A673 (cell line): ENCODE results near the gene RFX5. TPM values are rescaled to one million over a fixed set of nuclear protein-coding genes. Genes with fewer than 3 reads are reported as not detected.

Experiments used
- BruUV-seq: library from RNA; stranded (reverse); fragments of 400-500 nt; replicated peaks from 2 replicates; lab custom pipeline; 2021; lab: Mats Ljungman, UMichigan
- CTCF ChIA-PET: fragments of 300-600 bp; sonication (Branson Sonifier 250); formaldehyde crosslinking; loops from one replicate; lab custom pipeline; 2022; ENCODE audit warnings: antibody characterized with exemption; lab: Charles Lee
- POLR2A ChIA-PET: fragments of 300-600 bp; sonication (Branson Sonifier 250); formaldehyde crosslinking; loops from one replicate; lab custom pipeline; 2022; ENCODE audit warnings: antibody characterized with exemption; ENCODE audit not compliant: low non-redundant PET; lab: Charles Lee
- DNase-seq: peaks from one replicate; pipeline ENCODE4 v3.0.0-alpha.2; 2015; ENCODE audit warnings: low spot score
- H3K27ac ChIP-seq: fragments of 200-600 bp; sonication (generic); 2 replicates; pipeline ENCODE4 v1.5.1; 2016; ENCODE audit warnings: mixed run types, low read depth, mild to moderate bottlenecking, mixed read lengths, antibody characterized with exemption, low read length; ENCODE audit not compliant: poor library complexity, severe bottlenecking
- H3K27me3 ChIP-seq: fragments of 200-600 bp; sonication (generic); replicated peaks from 2 replicates; pipeline ENCODE4 v1.6.1; 2017; ENCODE audit warnings: mixed run types, low read depth, mild to moderate bottlenecking, mixed read lengths, antibody characterized with exemption, low read length; ENCODE audit not compliant: insufficient read depth, poor library complexity
- H3K36me3 ChIP-seq: fragments of 200-600 bp; sonication (generic); 2 replicates; pipeline ENCODE4 v1.6.1; 2016; ENCODE audit warnings: mixed run types, mild to moderate bottlenecking, mixed read lengths, antibody characterized with exemption, low read length; ENCODE audit not compliant: insufficient read depth, poor library complexity, severe bottlenecking
- H3K4me1 ChIP-seq: fragments of 200-600 bp; sonication (generic); 2 replicates; pipeline ENCODE4 v1.6.1; 2017; ENCODE audit warnings: mixed run types, mild to moderate bottlenecking, mixed read lengths, antibody characterized with exemption, low read length; ENCODE audit not compliant: insufficient read depth, poor library complexity, severe bottlenecking
- H3K4me3 ChIP-seq: fragments of 200-600 bp; sonication (generic); 2 replicates; pipeline ENCODE4 v1.5.1; 2016; ENCODE audit warnings: low read depth, mixed run types, mild to moderate bottlenecking, mixed read lengths, low read length; ENCODE audit not compliant: poor library complexity, severe bottlenecking
- H3K9me3 ChIP-seq: fragments of 200-600 bp; sonication (generic); 2 replicates; pipeline ENCODE4 v1.6.1; 2016; ENCODE audit warnings: mixed run types, low read depth, mild to moderate bottlenecking, mixed read lengths, antibody characterized with exemption, low read length; ENCODE audit not compliant: poor library complexity, severe bottlenecking
- CTCF ChIP-seq: fragments of 300-800, 200-600 bp; sonication (generic); conservative IDR thresholded peaks from 2 replicates; pipeline ENCODE4 v1.5.1; 2017; ENCODE audit warnings: low read depth, mild to moderate bottlenecking, antibody characterized with exemption, low read length, moderate library complexity, mixed read lengths
- EZH2 ChIP-seq: fragments of 200-600 bp; sonication (generic); IDR thresholded peaks from 2 replicates; pipeline ENCODE4 v1.6.1; 2017; ENCODE audit warnings: borderline replicate concordance, low read depth, mild to moderate bottlenecking, mixed read lengths, antibody characterized with exemption, low read length; ENCODE audit not compliant: poor library complexity, severe bottlenecking
- intact Hi-C: fragments of 100-400 bp; cut with micrococcal nuclease; formaldehyde crosslinking; loops from one replicate; pipeline ENCODE4 v1.10.0; 2022; ENCODE audit not compliant: unreplicated experiment
- total RNA-seq: library from RNA; stranded (reverse); gene quantifications from 2 replicates; pipeline ENCODE4 v1.2.3, GENCODE V29; 2021

RFX5 gene
- total RNA-seq, 1 experiment from 2014 or later = 49.0 TPM

- no peak for DNase-seq
- ChIA-PET POLR2A (no interaction called here), CTCF (interaction anchor here (1.5 kb wide), 1 partner anchor 18 kb away, joined by 3 read pairs; no protein-coding TSS in a partner anchor)
- no TSS peak for BruUV-seq
- no peak for TF ChIP-seq EZH2
- no peak for TF ChIP-seq CTCF
- Histone ChIP-seq H3K4me3 (no peak overlapping the region), H3K4me1 (no peaks in the 10 kb centered on the region), H3K27me3 (no peaks in the 10 kb centered on the region), H3K9me3 (no peaks in the 10 kb centered on the region), H3K27ac (no peak overlapping the region), H3K36me3 (peaks cover 32% of the 10 kb centered on the region)
- intact Hi-C loops = no loop called here
These were observed 28.1 kb downstream of the RFX5 start for GRCh38 chr1:151318975-151319374.

GRCh38 chr1:151315565-151316235 lies 31.4 kb downstream of the RFX5 start:
- CTCF ChIA-PET = no interaction called here
- no peaks in the 10 kb centered on the region for H3K4me1 ChIP-seq
- intact Hi-C loops = no loop called here
- no peaks in the 10 kb centered on the region for H3K27me3 ChIP-seq
- H3K9me3 ChIP-seq = no peaks in the 10 kb centered on the region
- BruUV-seq = no TSS peak
- H3K4me3 ChIP-seq = no peak overlapping the region
- no peak overlapping the region for H3K27ac ChIP-seq
- DNase-seq = no peak
- peaks cover 36% of the 10 kb centered on the region for H3K36me3 ChIP-seq
- no peak for TF ChIP-seq CTCF
- TF ChIP-seq EZH2 = no peak
- POLR2A ChIA-PET = no interaction called here

- ChIA-PET CTCF (no interaction called here), POLR2A (no interaction called here)
- no TSS peak for BruUV-seq
- Histone ChIP-seq H3K27ac (no peak overlapping the region), H3K4me1 (no peaks in the 10 kb centered on the region), H3K9me3 (no peaks in the 10 kb centered on the region), H3K27me3 (no peaks in the 10 kb centered on the region), H3K4me3 (no peak overlapping the region), H3K36me3 (peaks cover 33% of the 10 kb centered on the region)
- intact Hi-C loops = no loop called here
- no peak for TF ChIP-seq CTCF
- no peak for TF ChIP-seq EZH2
- no peak for DNase-seq
These were observed 32.7 kb downstream of the RFX5 start for GRCh38 chr1:151314137-151314875.
